B cell (primary cell): ENCODE data around the gene CXCL12.

Experiments
- EZH2 ChIP-seq: IDR thresholded peaks from 2 replicates; pipeline ENCODE4 v1.6.1; 2012; ENCODE audit warnings: borderline replicate concordance, low read depth, mild to moderate bottlenecking, moderate library complexity, low read length; ENCODE audit not compliant: insufficient read depth, poor library complexity, severe bottlenecking
- TF ChIP-seq, protein P1 (sequence below): fragments of 200-600 bp; IDR thresholded peaks from one replicate; pipeline ENCODE4 v1.8.0; 2022; ENCODE audit warnings: antibody characterized with exemption, mild to moderate bottlenecking

DNA sequence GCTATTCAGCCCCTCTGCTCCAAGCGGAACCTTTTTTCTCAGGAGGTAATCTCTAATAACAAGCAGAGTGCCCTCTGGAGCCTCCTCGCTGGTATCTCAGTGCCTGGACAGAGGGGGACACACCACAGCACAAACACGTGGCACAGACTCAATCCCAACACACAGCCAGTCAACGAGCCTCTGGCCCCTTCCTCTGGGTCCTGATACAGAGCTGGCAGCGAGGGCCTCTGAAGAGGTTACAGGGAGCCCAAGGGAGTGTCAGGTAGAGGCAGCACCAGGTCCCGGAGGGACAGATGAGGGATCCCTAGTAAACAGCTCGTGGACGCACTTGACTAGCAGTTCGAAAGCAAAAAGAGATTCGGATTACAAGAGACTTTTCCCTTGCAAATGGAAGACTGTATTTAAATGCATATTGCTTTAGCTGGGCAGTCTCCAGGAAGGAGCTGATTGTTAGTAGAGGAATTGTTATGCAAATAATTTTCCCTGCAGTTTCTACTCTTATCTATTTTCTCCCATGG is 14.1 kb downstream of the CXCL12 start:
- TF ChIP-seq, protein P1, sequence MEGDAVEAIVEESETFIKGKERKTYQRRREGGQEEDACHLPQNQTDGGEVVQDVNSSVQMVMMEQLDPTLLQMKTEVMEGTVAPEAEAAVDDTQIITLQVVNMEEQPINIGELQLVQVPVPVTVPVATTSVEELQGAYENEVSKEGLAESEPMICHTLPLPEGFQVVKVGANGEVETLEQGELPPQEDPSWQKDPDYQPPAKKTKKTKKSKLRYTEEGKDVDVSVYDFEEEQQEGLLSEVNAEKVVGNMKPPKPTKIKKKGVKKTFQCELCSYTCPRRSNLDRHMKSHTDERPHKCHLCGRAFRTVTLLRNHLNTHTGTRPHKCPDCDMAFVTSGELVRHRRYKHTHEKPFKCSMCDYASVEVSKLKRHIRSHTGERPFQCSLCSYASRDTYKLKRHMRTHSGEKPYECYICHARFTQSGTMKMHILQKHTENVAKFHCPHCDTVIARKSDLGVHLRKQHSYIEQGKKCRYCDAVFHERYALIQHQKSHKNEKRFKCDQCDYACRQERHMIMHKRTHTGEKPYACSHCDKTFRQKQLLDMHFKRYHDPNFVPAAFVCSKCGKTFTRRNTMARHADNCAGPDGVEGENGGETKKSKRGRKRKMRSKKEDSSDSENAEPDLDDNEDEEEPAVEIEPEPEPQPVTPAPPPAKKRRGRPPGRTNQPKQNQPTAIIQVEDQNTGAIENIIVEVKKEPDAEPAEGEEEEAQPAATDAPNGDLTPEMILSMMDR, result no peak
- no peak for TF ChIP-seq EZH2
